SK-N-SH treated with all-trans-retinoic acid at 6 μM for 48 hours (cell line): ENCODE data around the gene TPM4.

Experiments used
- ATAC-seq: fragments of 200-7000 bp; cut with Tn5 transposase; 3 replicates; pipeline ENCODE4 v1.9.1; 2020; ENCODE audit warnings: mild to moderate bottlenecking, moderate library complexity
- ARNTL ChIP-seq: fragments of 450-650 bp; formaldehyde crosslinking; IDR thresholded peaks from 2 replicates; pipeline ENCODE4 v1.5.0; 2020; ENCODE audit warnings: low read depth, mild to moderate bottlenecking, moderate library complexity, borderline replicate concordance
- BACH2 ChIP-seq: fragments of 250-450 bp; sonication (Bioruptor Pico); IDR thresholded peaks from 2 replicates; pipeline ENCODE4 v1.9.0; 2021; ENCODE audit warnings: mild to moderate bottlenecking, borderline replicate concordance
- CREB5 ChIP-seq: fragments of 250-450 bp; sonication (Bioruptor Pico); IDR thresholded peaks from 2 replicates; pipeline ENCODE4 v1.5.1; 2020; ENCODE audit warnings: low read depth, mild to moderate bottlenecking, moderate library complexity
- CSDC2 ChIP-seq: fragments of 250-450 bp; sonication (Bioruptor Pico); IDR thresholded peaks from 2 replicates; pipeline ENCODE4 v1.5.0; 2020; ENCODE audit warnings: mild to moderate bottlenecking, moderate library complexity
- CSRNP3 ChIP-seq: fragments of 250-450 bp; sonication (Bioruptor Pico); IDR thresholded peaks from 2 replicates; pipeline ENCODE4 v1.5.1; 2021; ENCODE audit warnings: mild to moderate bottlenecking, moderate library complexity
- ESRRG ChIP-seq: fragments of 250-450 bp; sonication (Bioruptor Pico); IDR thresholded peaks from 2 replicates; pipeline ENCODE4 v1.6.1; 2021; ENCODE audit warnings: mild to moderate bottlenecking
- GLIS3 ChIP-seq: fragments of 250-450 bp; sonication (Bioruptor Pico); IDR thresholded peaks from 2 replicates; pipeline ENCODE4 v1.5.0; 2020; ENCODE audit warnings: mild to moderate bottlenecking, moderate library complexity
- ISL1 ChIP-seq: fragments of 250-450 bp; sonication (Bioruptor Pico); IDR thresholded peaks from 2 replicates; pipeline ENCODE4 v2.1.2; 2022; ENCODE audit warnings: mild to moderate bottlenecking, moderate library complexity
- OSR1 ChIP-seq: fragments of 250-450 bp; sonication (Bioruptor Pico); IDR thresholded peaks from 2 replicates; pipeline ENCODE4 v1.8.0; 2022; ENCODE audit warnings: moderate library complexity, mild to moderate bottlenecking, inconsistent platforms
- PATZ1 ChIP-seq: fragments of 250-450 bp; sonication (Bioruptor Pico); IDR thresholded peaks from 2 replicates; pipeline ENCODE4 v1.8.0; 2020; ENCODE audit warnings: mild to moderate bottlenecking, moderate library complexity, borderline replicate concordance
- POU6F1 ChIP-seq: fragments of 250-450 bp; sonication (Bioruptor Pico); IDR thresholded peaks from 2 replicates; pipeline ENCODE4 v1.8.0; 2021; ENCODE audit warnings: low read depth, mild to moderate bottlenecking, moderate library complexity, borderline replicate concordance
- PPARA ChIP-seq: fragments of 250-450 bp; sonication (Bioruptor Pico); IDR thresholded peaks from 2 replicates; pipeline ENCODE4 v1.5.0; 2020; ENCODE audit warnings: mild to moderate bottlenecking, borderline replicate concordance
- RARB ChIP-seq: fragments of 250-450 bp; sonication (Bioruptor Pico); IDR thresholded peaks from 2 replicates; pipeline ENCODE4 v1.8.0; 2021; ENCODE audit warnings: mild to moderate bottlenecking, moderate library complexity
- SNAI2 ChIP-seq: fragments of 250-450 bp; sonication (Bioruptor Pico); IDR thresholded peaks from 2 replicates; pipeline ENCODE4 v1.5.0; 2020; ENCODE audit warnings: mild to moderate bottlenecking, moderate library complexity
- TCF4 ChIP-seq: fragments of 250-450 bp; sonication (Bioruptor Pico); IDR thresholded peaks from 2 replicates; pipeline ENCODE4 v1.8.0; 2021; ENCODE audit warnings: mild to moderate bottlenecking, moderate library complexity, borderline replicate concordance
- TOX ChIP-seq: fragments of 250-450 bp; sonication (Bioruptor Pico); IDR thresholded peaks from 2 replicates; pipeline ENCODE4 v1.8.0; 2021; ENCODE audit warnings: mild to moderate bottlenecking, moderate library complexity, borderline replicate concordance
- TSHZ2 ChIP-seq: fragments of 250-450 bp; sonication (Bioruptor Pico); IDR thresholded peaks from 2 replicates; pipeline ENCODE4 v1.5.0; 2020; ENCODE audit warnings: mild to moderate bottlenecking, moderate library complexity
- ZC3H10 ChIP-seq: fragments of 250-450 bp; sonication (Bioruptor Pico); IDR thresholded peaks from 2 replicates; pipeline ENCODE4 v1.5.1; 2021; ENCODE audit warnings: mild to moderate bottlenecking, moderate library complexity
- ZFP3 ChIP-seq: fragments of 250-450 bp; sonication (Bioruptor Pico); IDR thresholded peaks from 2 replicates; pipeline ENCODE4 v1.5.0; 2020; ENCODE audit warnings: mild to moderate bottlenecking, moderate library complexity
- ZFP30 ChIP-seq: fragments of 450-650 bp; formaldehyde crosslinking; IDR thresholded peaks from 2 replicates; pipeline ENCODE4 v1.5.0; 2022; ENCODE audit warnings: mild to moderate bottlenecking, moderate library complexity
- ZNF565 ChIP-seq: fragments of 450-650 bp; formaldehyde crosslinking; conservative IDR thresholded peaks from 2 replicates; pipeline ENCODE4 v1.5.0; 2020; ENCODE audit warnings: low read depth, mild to moderate bottlenecking, moderate library complexity
- ZNF70 ChIP-seq: fragments of 450-650 bp; formaldehyde crosslinking; IDR thresholded peaks from 2 replicates; pipeline ENCODE4 v1.5.0; 2020; ENCODE audit warnings: mild to moderate bottlenecking, moderate library complexity
- ZNF8 ChIP-seq: fragments of 450-650 bp; formaldehyde crosslinking; IDR thresholded peaks from 2 replicates; pipeline ENCODE4 v1.5.0; 2020; ENCODE audit warnings: mild to moderate bottlenecking, moderate library complexity

The TPM4 gene

GRCh38 chr19:16045893-16046292 is 30.4 kb upstream of the TPM4 start:
- TF ChIP-seq GLIS3 (CRISPR knock-in tag): no peak
- TF ChIP-seq ZFP3 (CRISPR knock-in tag): no peak
- no peak for TF ChIP-seq CSRNP3 (CRISPR knock-in tag)
- TF ChIP-seq ZNF70 (CRISPR knock-in tag): no peak
- no peak for TF ChIP-seq PPARA (CRISPR knock-in tag)
- no peak for TF ChIP-seq ZNF8
- no peak for TF ChIP-seq ESRRG (CRISPR knock-in tag)
- TF ChIP-seq OSR1 (CRISPR knock-in tag): no peak
- TF ChIP-seq TCF4 (CRISPR knock-in tag): no peak
- no peak for TF ChIP-seq SNAI2 (CRISPR knock-in tag)
- TF ChIP-seq CSDC2: no peak
- TF ChIP-seq CREB5: no peak
- no peak for TF ChIP-seq ARNTL (CRISPR knock-in tag)
- no peak for TF ChIP-seq ZC3H10 (CRISPR knock-in tag)
- TF ChIP-seq ZFP30 (CRISPR knock-in tag): no peak
- no peak for TF ChIP-seq POU6F1 (CRISPR knock-in tag)
- no peak for TF ChIP-seq BACH2
- no peak for TF ChIP-seq ZNF565 (CRISPR knock-in tag)
- TF ChIP-seq ISL1 (CRISPR knock-in tag): no peak
- no peak for ATAC-seq

- TF ChIP-seq BACH2: no peak
- TF ChIP-seq ZC3H10 (CRISPR knock-in tag): no peak
- TF ChIP-seq CSDC2: no peak
- TF ChIP-seq ZNF8: no peak
- no peak for TF ChIP-seq ZNF70 (CRISPR knock-in tag)
- TF ChIP-seq TSHZ2: no peak
- no peak for TF ChIP-seq ESRRG (CRISPR knock-in tag)
- TF ChIP-seq TOX (CRISPR knock-in tag): no peak
- TF ChIP-seq POU6F1 (CRISPR knock-in tag): no peak
- no peak for TF ChIP-seq CSRNP3 (CRISPR knock-in tag)
- no peak for TF ChIP-seq OSR1 (CRISPR knock-in tag)
- TF ChIP-seq RARB (CRISPR knock-in tag): no peak
- TF ChIP-seq ZFP30 (CRISPR knock-in tag): no peak
- TF ChIP-seq ISL1 (CRISPR knock-in tag): no peak
- no peak for TF ChIP-seq ARNTL (CRISPR knock-in tag)
- no peak for TF ChIP-seq SNAI2 (CRISPR knock-in tag)
- no peak for TF ChIP-seq PATZ1 (CRISPR knock-in tag)
- ATAC-seq: no peak
These were observed 27.7 kb upstream of the TPM4 start for GRCh38 chr19:16048583-16048982.
